Measurements from ENCODE around the gene TXNDC15.
"Not testable (repeated sequence)": the region's sequence is repeated elsewhere in the genome, so short reads cannot be mapped to it uniquely, and the experiment has no call there.

TXNDC15 gene

GRCh38 chr5:134891473-134891872 is 17.3 kb downstream of the TXNDC15 start:
- no peak overlapping the region for H3K27ac Mint-ChIP-seq
- no peak for DNase-seq
- H3K4me3 Mint-ChIP-seq = no peak overlapping the region
- H3K9me3 Mint-ChIP-seq = no peaks in the 10 kb centered on the region
- CTCF ChIA-PET = interaction anchor here (0.7 to 1.5 kb wide), 2 partner anchors 13 to 39 kb away, joined by 3 to 4 read pairs; partner anchors contain the start of gene PCBD2
- H3K27me3 Mint-ChIP-seq = no peaks in the 10 kb centered on the region
- H3K36me3 Mint-ChIP-seq = peaks cover 43% of the 10 kb centered on the region
- H3K4me1 Mint-ChIP-seq = no peaks in the 10 kb centered on the region

- CTCF ChIA-PET = interaction anchor here (1.5 kb wide), 1 partner anchor 12 kb away, joined by 4 read pairs; the partner anchor contains the start of gene PCBD2
- no peak overlapping the region for H3K4me3 Mint-ChIP-seq
- no peaks in the 10 kb centered on the region for H3K4me1 Mint-ChIP-seq
- peaks cover 43% of the 10 kb centered on the region for H3K36me3 Mint-ChIP-seq
- no peak for DNase-seq
- H3K27ac Mint-ChIP-seq = peak overlapping the region; percentile 67
- H3K27me3 Mint-ChIP-seq = no peaks in the 10 kb centered on the region
- H3K9me3 Mint-ChIP-seq = no peaks in the 10 kb centered on the region
Observed at GRCh38 chr5:134892282-134892681, 18.1 kb downstream of the TXNDC15 start.

GRCh38 chr5:134892926-134893325 is 18.8 kb downstream of the TXNDC15 start:
- no peaks in the 10 kb centered on the region for H3K4me1 Mint-ChIP-seq
- CTCF ChIA-PET = no interaction called here
- no peak overlapping the region for H3K4me3 Mint-ChIP-seq
- no peak overlapping the region for H3K27ac Mint-ChIP-seq
- DNase-seq = no peak
- H3K36me3 Mint-ChIP-seq = peaks cover 37% of the 10 kb centered on the region
- no peaks in the 10 kb centered on the region for H3K27me3 Mint-ChIP-seq
- H3K9me3 Mint-ChIP-seq = no peaks in the 10 kb centered on the region

- no peak overlapping the region for H3K27ac Mint-ChIP-seq
- DNase-seq = no peak
- H3K4me1 Mint-ChIP-seq = no peaks in the 10 kb centered on the region
- peaks cover 37% of the 10 kb centered on the region for H3K36me3 Mint-ChIP-seq
- H3K4me3 Mint-ChIP-seq = no peak overlapping the region
- no peaks in the 10 kb centered on the region for H3K9me3 Mint-ChIP-seq
- CTCF ChIA-PET = no interaction called here
- H3K27me3 Mint-ChIP-seq = no peaks in the 10 kb centered on the region
Observed at GRCh38 chr5:134893748-134894505, 19.8 kb downstream of the TXNDC15 start.

- no peak overlapping the region for H3K4me3 Mint-ChIP-seq
- H3K27me3 Mint-ChIP-seq = no peaks in the 10 kb centered on the region
- H3K4me1 Mint-ChIP-seq = peaks cover 26% of the 10 kb centered on the region
- peak overlapping the region; percentile 61 for H3K27ac Mint-ChIP-seq
- DNase-seq = no peak
- peaks cover 13% of the 10 kb centered on the region for H3K36me3 Mint-ChIP-seq
- CTCF ChIA-PET = interaction anchor here (1.1 kb wide), 1 partner anchor 9 kb away, joined by 3 read pairs; no protein-coding TSS in a partner anchor
- no peaks in the 10 kb centered on the region for H3K9me3 Mint-ChIP-seq
Observed at GRCh38 chr5:134902071-134902801, 28.1 kb downstream of the TXNDC15 start.

GRCh38 chr5:134904610-134905245 is 30.6 kb downstream of the TXNDC15 start, which contains the start of gene PCBD2:
Gene PCBD2, plus strand, starts transcription at chr5:134905131. Its CDS starts 9 bp downstream, at chr5:134905140.
- peaks cover 10% of the 10 kb centered on the region for H3K36me3 Mint-ChIP-seq
- peak within 1 kb of the TSS; percentile 99 for H3K27ac Mint-ChIP-seq
- peaks cover 29% of the 10 kb centered on the region for H3K4me1 Mint-ChIP-seq
- H3K4me3 Mint-ChIP-seq = peak within 1 kb of the TSS; percentile 98
- CTCF ChIA-PET = interaction anchor here (0.7 to 2.3 kb wide), 18 partner anchors 8 to 165 kb away, joined by 3 to 14 read pairs (median 4); partner anchors contain the start of genes C5orf24, CAMLG and TXNDC15
- H3K9me3 Mint-ChIP-seq = no peaks in the 10 kb centered on the region
- DNase-seq = peak; percentile 94
- H3K27me3 Mint-ChIP-seq = no peaks in the 10 kb centered on the region

- H3K36me3 Mint-ChIP-seq = peaks cover 11% of the 10 kb centered on the region
- peak; percentile 71 for DNase-seq
- peak overlapping the region; percentile 98 for H3K4me3 Mint-ChIP-seq
- peaks cover 33% of the 10 kb centered on the region for H3K4me1 Mint-ChIP-seq
- CTCF ChIA-PET = interaction anchor here (0.8 to 2.3 kb wide), 17 partner anchors 12 to 166 kb away, joined by 3 to 14 read pairs (median 4); partner anchors contain the start of genes C5orf24, CAMLG and TXNDC15
- peak overlapping the region; percentile 99 for H3K27ac Mint-ChIP-seq
- H3K27me3 Mint-ChIP-seq = no peaks in the 10 kb centered on the region
- H3K9me3 Mint-ChIP-seq = no peaks in the 10 kb centered on the region
Observed at GRCh38 chr5:134905246-134905996, 31.2 kb downstream of the TXNDC15 start.

- peak overlapping the region; percentile 67 for H3K4me3 Mint-ChIP-seq
- peak overlapping the region; percentile 85 for H3K27ac Mint-ChIP-seq
- H3K36me3 Mint-ChIP-seq = peaks cover 17% of the 10 kb centered on the region
- H3K9me3 Mint-ChIP-seq = no peaks in the 10 kb centered on the region
- no peaks in the 10 kb centered on the region for H3K27me3 Mint-ChIP-seq
- H3K4me1 Mint-ChIP-seq = peaks cover 35% of the 10 kb centered on the region
- CTCF ChIA-PET = interaction anchor here (0.6 to 1.7 kb wide), 3 partner anchors 10 to 490 kb away, joined by 3 to 4 read pairs (median 4); no protein-coding TSS in a partner anchor
- DNase-seq = no peak
Observed at GRCh38 chr5:134906811-134907210, 32.6 kb downstream of the TXNDC15 start.

- H3K4me1 Mint-ChIP-seq = peaks cover 20% of the 10 kb centered on the region
- not testable (repeated sequence) for DNase-seq, H3K27me3 Mint-ChIP-seq, H3K4me3 Mint-ChIP-seq, H3K9me3 Mint-ChIP-seq, H3K27ac Mint-ChIP-seq
- CTCF ChIA-PET = interaction anchor here (0.8 kb wide), 1 partner anchor 279 kb away, joined by 3 read pairs; no protein-coding TSS in a partner anchor
- peaks cover 16% of the 10 kb centered on the region for H3K36me3 Mint-ChIP-seq
Observed at GRCh38 chr5:134910752-134911151, 36.6 kb downstream of the TXNDC15 start.

GRCh38 chr5:134911285-134912206 is 37.4 kb downstream of the TXNDC15 start:
- CTCF ChIA-PET = interaction anchor here (0.8 to 0.9 kb wide), 2 partner anchors 10 to 278 kb away, joined by 3 read pairs; no protein-coding TSS in a partner anchor
- Mint-ChIP-seq H3K27me3 (no peaks in the 10 kb centered on the region), H3K4me1 (peaks cover 15% of the 10 kb centered on the region), H3K27ac (no peak overlapping the region), H3K9me3 (no peaks in the 10 kb centered on the region), H3K4me3 (no peak overlapping the region), H3K36me3 (peaks cover 16% of the 10 kb centered on the region)
- DNase-seq = no peak

GRCh38 chr5:134913254-134913653 is 39.1 kb downstream of the TXNDC15 start:
- H3K27ac Mint-ChIP-seq = no peak overlapping the region
- no peak for DNase-seq
- CTCF ChIA-PET = interaction anchor here (1.2 kb wide), 1 partner anchor 9 kb away, joined by 3 read pairs; the partner anchor contains the start of gene PCBD2
- H3K9me3 Mint-ChIP-seq = no peaks in the 10 kb centered on the region
- H3K4me1 Mint-ChIP-seq = peaks cover 8% of the 10 kb centered on the region
- no peak overlapping the region for H3K4me3 Mint-ChIP-seq
- no peaks in the 10 kb centered on the region for H3K27me3 Mint-ChIP-seq
- peaks cover 27% of the 10 kb centered on the region for H3K36me3 Mint-ChIP-seq

- H3K4me1 Mint-ChIP-seq = peaks cover 7% of the 10 kb centered on the region
- no peaks in the 10 kb centered on the region for H3K9me3 Mint-ChIP-seq
- no peak overlapping the region for H3K27ac Mint-ChIP-seq
- H3K27me3 Mint-ChIP-seq = no peaks in the 10 kb centered on the region
- peaks cover 30% of the 10 kb centered on the region for H3K36me3 Mint-ChIP-seq
- H3K4me3 Mint-ChIP-seq = no peak overlapping the region
- DNase-seq = no peak
- CTCF ChIA-PET = interaction anchor here (1.2 kb wide), 1 partner anchor 9 kb away, joined by 3 read pairs; the partner anchor contains the start of gene PCBD2
Observed at GRCh38 chr5:134913795-134914194, 39.6 kb downstream of the TXNDC15 start.

Measured in activated naive CD4-positive, alpha-beta T cell treated with anti-CD3 and anti-CD28 coated beads, Interleukin-2, amount 10 ng/mL, durations not matched to agents 7 days and 5 days (primary cell).